Muscle layer of duodenum (tissue), 2 donors: ENCODE measurements around the gene TFCP2.

Source experiments
- H3K27ac ChIP-seq: one replicate; pipeline ENCODE4 v1.7.0; 2013; ENCODE audit warnings: mild to moderate bottlenecking, low read length
- H3K27me3 ChIP-seq: one replicate; pipeline ENCODE4 v1.7.0; 2013; ENCODE audit warnings: low read depth, mild to moderate bottlenecking, control low read depth, low read length
- H3K36me3 ChIP-seq, 2 donors: one replicate each; pipeline ENCODE4 v1.7.0; 2013; ENCODE audit warnings: low read length in 2 of 2, control low read depth in 1 of 2, mild to moderate bottlenecking in 1 of 2; ENCODE audit not compliant: insufficient read depth in 2 of 2, control insufficient read depth in 1 of 2
- H3K4me1 ChIP-seq, 2 donors: one replicate each; pipeline ENCODE4 v1.7.0; 2013; ENCODE audit warnings: low read length in 2 of 2, mild to moderate bottlenecking in 2 of 2, control low read depth in 1 of 2, moderate library complexity in 1 of 2; ENCODE audit not compliant: insufficient read depth in 2 of 2, control insufficient read depth in 1 of 2
- H3K4me3 ChIP-seq, 2 donors: one replicate each; pipeline ENCODE4 v1.7.0; 2013; ENCODE audit warnings: low read length in 2 of 2, low read depth in 1 of 2, mild to moderate bottlenecking in 1 of 2
- H3K9me3 ChIP-seq, 2 donors: one replicate each; pipeline ENCODE4 v1.7.0; 2013; ENCODE audit warnings: low read length in 2 of 2, control low read depth in 1 of 2, mild to moderate bottlenecking in 1 of 2; ENCODE audit not compliant: control insufficient read depth in 1 of 2
- donor health status: healthy.

TFCP2 gene

GRCh38 chr12:51192284-51192671 is 19.3 kb upstream of the TFCP2 start:
- Histone ChIP-seq H3K27me3 (no peaks in the 10 kb centered on the region), H3K9me3 (no peaks in the 10 kb centered on the region), H3K36me3 (peaks cover 0 to 39% of the 10 kb centered on the region in 2 donors), H3K4me3 (no peak overlapping the region), H3K4me1 (no peaks in the 10 kb centered on the region), H3K27ac (no peak overlapping the region)

GRCh38 chr12:51191516-51192283 is 18.8 kb upstream of the TFCP2 start:
- Histone ChIP-seq H3K27me3 (no peaks in the 10 kb centered on the region), H3K9me3 (no peaks in the 10 kb centered on the region), H3K4me3 (no peak overlapping the region), H3K4me1 (no peaks in the 10 kb centered on the region), H3K36me3 (peaks cover 0 to 37% of the 10 kb centered on the region in 2 donors), H3K27ac (no peak overlapping the region)

- H3K4me3 ChIP-seq: no peak overlapping the region
- no peaks in the 10 kb centered on the region for H3K9me3 ChIP-seq
- no peaks in the 10 kb centered on the region for H3K4me1 ChIP-seq
- no peak overlapping the region for H3K27ac ChIP-seq
- no peaks in the 10 kb centered on the region for H3K27me3 ChIP-seq
- peaks cover 0 to 37% of the 10 kb centered on the region in 2 donors for H3K36me3 ChIP-seq
Observed at GRCh38 chr12:51190820-51191219, 17.9 kb upstream of the TFCP2 start.

- no peaks in the 10 kb centered on the region for H3K9me3 ChIP-seq
- peaks cover 0 to 35% of the 10 kb centered on the region in 2 donors for H3K36me3 ChIP-seq
- no peaks in the 10 kb centered on the region for H3K4me1 ChIP-seq
- H3K27me3 ChIP-seq: no peaks in the 10 kb centered on the region
- H3K27ac ChIP-seq: no peak overlapping the region
- H3K4me3 ChIP-seq: no peak overlapping the region
Observed at GRCh38 chr12:51189790-51190355, 16.9 kb upstream of the TFCP2 start.

GRCh38 chr12:51188359-51189051 is 15.6 kb upstream of the TFCP2 start:
- Histone ChIP-seq H3K27me3 (no peaks in the 10 kb centered on the region), H3K27ac (no peak overlapping the region), H3K36me3 (peaks cover 0 to 33% of the 10 kb centered on the region in 2 donors), H3K9me3 (no peaks in the 10 kb centered on the region), H3K4me1 (no peaks in the 10 kb centered on the region), H3K4me3 (no peak overlapping the region)

GRCh38 chr12:51187370-51187987 is 14.5 kb upstream of the TFCP2 start:
- peaks cover 0 to 33% of the 10 kb centered on the region in 2 donors for H3K36me3 ChIP-seq
- no peaks in the 10 kb centered on the region for H3K9me3 ChIP-seq
- no peaks in the 10 kb centered on the region for H3K27me3 ChIP-seq
- H3K4me3 ChIP-seq: no peak overlapping the region
- H3K27ac ChIP-seq: no peak overlapping the region
- no peaks in the 10 kb centered on the region for H3K4me1 ChIP-seq

- Histone ChIP-seq H3K9me3 (no peaks in the 10 kb centered on the region), H3K27me3 (no peaks in the 10 kb centered on the region), H3K4me3 (no peak overlapping the region), H3K27ac (no peak overlapping the region), H3K36me3 (peaks cover 0 to 25% of the 10 kb centered on the region in 2 donors), H3K4me1 (no peaks in the 10 kb centered on the region)
Observed at GRCh38 chr12:51186465-51187085, 13.6 kb upstream of the TFCP2 start.

- no peaks in the 10 kb centered on the region for H3K27me3 ChIP-seq
- H3K27ac ChIP-seq: no peak overlapping the region
- H3K36me3 ChIP-seq: peaks cover 0 to 11% of the 10 kb centered on the region in 2 donors
- no peaks in the 10 kb centered on the region for H3K9me3 ChIP-seq
- H3K4me1 ChIP-seq: no peaks in the 10 kb centered on the region
- no peak overlapping the region for H3K4me3 ChIP-seq
Observed at GRCh38 chr12:51185171-51185717, 12.3 kb upstream of the TFCP2 start.

- Histone ChIP-seq H3K9me3 (no peaks in the 10 kb centered on the region), H3K27ac (no peak overlapping the region), H3K4me1 (no peaks in the 10 kb centered on the region), H3K4me3 (no peak overlapping the region), H3K27me3 (no peaks in the 10 kb centered on the region), H3K36me3 (no peaks in the 10 kb centered on the region)
Observed at GRCh38 chr12:51183816-51184215, 10.9 kb upstream of the TFCP2 start.

- Histone ChIP-seq H3K27ac (no peak overlapping the region), H3K9me3 (no peaks in the 10 kb centered on the region), H3K4me1 (no peaks in the 10 kb centered on the region), H3K27me3 (no peaks in the 10 kb centered on the region), H3K36me3 (no peaks in the 10 kb centered on the region), H3K4me3 (no peak overlapping the region)
Observed at GRCh38 chr12:51183349-51183748, 10.4 kb upstream of the TFCP2 start.

GRCh38 chr12:51181558-51181957 is 8.6 kb upstream of the TFCP2 start:
- no peaks in the 10 kb centered on the region for H3K27me3 ChIP-seq
- H3K27ac ChIP-seq: no peak overlapping the region
- H3K4me1 ChIP-seq: no peaks in the 10 kb centered on the region
- H3K9me3 ChIP-seq: no peaks in the 10 kb centered on the region
- no peak overlapping the region for H3K4me3 ChIP-seq
- no peaks in the 10 kb centered on the region for H3K36me3 ChIP-seq
